Activated T-helper 1 cell treated with Interleukin-2 at 50 U/mL for 16 hours (primary cell): ENCODE measurements around the gene ZNF528.
A peak's percentile ranks its signal among the peaks of the same experiment; 100 is the strongest.

ENCODE experiments used
- DNase-seq: peaks from one replicate; pipeline ENCODE4 v3.0.0-alpha.2; 2020; ENCODE audit warnings: low read depth

Gene ZNF528

GRCh38 chr19:52397310-52398080 is at the start of gene ZNF528:
ZNF528 (plus strand) TSS chr19:52397849; CDS start chr19:52402014, 4,165 bp downstream.
- DNase-seq = peak; percentile 89

- DNase-seq = no peak
These were observed 46.1 kb upstream of the ZNF528 start for GRCh38 chr19:52351512-52351911.

DNA sequence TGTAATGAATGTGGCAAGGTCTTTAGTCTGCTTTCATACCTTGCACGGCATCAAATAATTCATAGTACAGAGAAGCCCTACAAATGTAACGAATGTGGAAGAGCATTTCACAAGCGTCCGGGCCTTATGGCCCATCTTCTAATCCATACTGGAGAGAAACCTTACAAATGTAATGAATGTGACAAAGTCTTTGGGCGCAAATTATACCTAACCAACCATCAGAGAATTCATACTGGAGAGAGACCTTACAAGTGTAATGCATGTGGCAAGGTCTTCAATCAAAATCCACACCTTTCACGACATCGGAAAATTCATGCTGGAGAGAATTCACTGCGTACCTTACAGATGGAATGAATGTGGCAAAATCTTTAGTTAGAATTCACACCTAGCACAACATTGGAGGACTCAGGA is 31.2 kb upstream of the ZNF528 start:
- no peak for DNase-seq

- DNase-seq = peak; percentile 83
These were observed 27.9 kb upstream of the ZNF528 start, which contains the start of gene ZNF880 for GRCh38 chr19:52369559-52370340. ZNF880 (plus strand) TSS chr19:52369923; CDS start chr19:52369966, 43 bp downstream.

DNA sequence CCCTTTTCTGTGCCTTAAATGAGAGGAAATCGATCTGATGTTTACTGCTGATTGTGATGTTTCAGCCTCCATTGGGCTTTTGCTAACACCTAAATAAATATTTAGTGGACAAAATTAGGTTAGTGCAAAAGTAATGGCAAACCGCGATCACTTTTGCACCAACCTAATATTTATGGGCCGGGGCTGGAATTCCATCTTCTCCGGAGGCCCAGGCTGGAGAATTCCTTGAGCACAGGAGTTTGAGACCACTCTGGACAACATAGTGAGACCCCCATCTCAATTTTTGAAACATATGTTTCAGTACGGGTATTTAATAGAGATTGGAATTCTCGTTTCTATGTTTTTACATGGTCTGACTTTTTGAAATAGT is 27.3 kb upstream of the ZNF528 start:
- no peak for DNase-seq

GRCh38 chr19:52391135-52391534 is 6.5 kb upstream of the ZNF528 start:
- DNase-seq = no peak

DNA sequence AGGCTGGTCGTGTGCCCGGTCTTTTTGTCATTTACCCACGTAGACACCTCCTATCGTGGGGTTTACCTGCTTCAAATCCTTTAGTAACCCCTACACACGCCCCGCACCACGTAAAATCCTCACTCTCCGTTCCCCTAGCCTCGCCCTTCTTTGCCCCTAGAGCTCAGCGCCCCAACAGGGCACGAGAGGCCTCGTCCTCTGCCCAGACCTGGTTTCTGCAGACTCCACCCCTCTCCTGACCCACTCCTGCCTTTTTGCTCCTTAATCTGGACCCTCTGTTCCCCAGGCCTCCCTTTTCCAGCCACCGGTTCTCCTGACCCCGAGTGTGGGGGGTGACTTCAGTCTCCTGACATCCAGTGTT is 412 bp downstream of the ZNF528 start:
- DNase-seq = no peak

- no peak for DNase-seq
These were observed 12.6 kb downstream of the ZNF528 start for GRCh38 chr19:52410276-52410675.

DNA sequence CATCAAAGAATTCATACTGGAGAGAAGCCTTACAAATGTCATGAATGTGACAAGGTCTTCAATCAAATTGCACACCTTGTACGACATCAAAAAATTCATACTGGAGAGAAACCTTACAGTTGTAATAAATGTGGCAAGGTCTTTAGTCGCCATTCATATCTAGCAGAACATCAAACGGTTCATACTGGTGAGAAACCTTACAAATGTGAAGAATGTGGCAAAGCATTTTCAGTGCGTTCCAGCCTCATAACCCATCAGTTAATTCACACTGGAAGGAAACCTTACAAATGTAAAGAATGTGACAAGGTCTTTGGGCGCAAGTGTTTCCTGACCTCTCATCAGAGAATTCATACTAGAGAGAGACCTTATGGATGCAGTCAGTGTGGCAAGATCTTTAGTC is 18.1 kb downstream of the ZNF528 start:
- DNase-seq = no peak

- no peak for DNase-seq
These were observed 31.3 kb downstream of the ZNF528 start, which contains the start of gene ZNF534 for GRCh38 chr19:52428937-52429336. ZNF534 (plus strand) TSS chr19:52429148; CDS start chr19:52431475, 2,327 bp downstream.

DNA sequence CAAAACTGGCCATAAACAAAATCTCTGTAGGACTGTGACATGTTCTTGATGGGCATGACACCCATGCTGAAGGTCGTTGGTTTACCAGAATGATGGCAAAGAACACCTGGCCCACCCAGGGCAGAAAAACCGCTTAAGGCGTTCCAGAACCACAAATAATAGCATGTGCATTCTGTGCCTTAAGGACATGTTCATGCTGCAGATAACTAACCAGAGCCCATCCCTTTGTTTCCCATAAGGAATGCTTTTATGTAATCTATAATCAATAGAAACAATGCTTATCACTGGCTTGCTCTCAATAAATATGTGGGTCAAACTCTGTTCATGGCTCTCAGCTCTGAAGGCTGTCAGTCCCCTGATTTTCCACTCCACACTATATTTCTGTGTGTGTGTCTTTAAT is 44.5 kb downstream of the ZNF528 start:
- DNase-seq = no peak

DNA sequence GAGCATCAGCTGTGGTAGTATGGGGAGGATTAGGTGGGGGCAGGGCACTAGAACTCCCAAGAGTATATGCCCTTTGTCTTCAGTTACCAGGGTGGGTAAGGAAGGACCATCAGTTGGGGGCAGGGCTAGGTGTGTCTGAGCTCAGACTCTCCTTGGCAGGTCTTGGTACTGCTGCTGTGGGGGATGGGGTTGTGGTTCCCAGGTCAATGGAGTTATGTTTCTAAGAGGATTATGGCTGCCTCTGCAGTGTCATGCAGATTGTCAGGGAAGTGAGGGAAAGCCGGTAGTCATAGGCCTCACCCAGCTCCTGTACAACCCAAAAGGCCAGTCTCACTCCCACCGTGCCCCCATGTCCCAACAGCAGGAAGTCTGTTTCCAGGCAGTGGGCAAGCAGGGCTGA is 46.9 kb downstream of the ZNF528 start:
- DNase-seq = no peak

DNA sequence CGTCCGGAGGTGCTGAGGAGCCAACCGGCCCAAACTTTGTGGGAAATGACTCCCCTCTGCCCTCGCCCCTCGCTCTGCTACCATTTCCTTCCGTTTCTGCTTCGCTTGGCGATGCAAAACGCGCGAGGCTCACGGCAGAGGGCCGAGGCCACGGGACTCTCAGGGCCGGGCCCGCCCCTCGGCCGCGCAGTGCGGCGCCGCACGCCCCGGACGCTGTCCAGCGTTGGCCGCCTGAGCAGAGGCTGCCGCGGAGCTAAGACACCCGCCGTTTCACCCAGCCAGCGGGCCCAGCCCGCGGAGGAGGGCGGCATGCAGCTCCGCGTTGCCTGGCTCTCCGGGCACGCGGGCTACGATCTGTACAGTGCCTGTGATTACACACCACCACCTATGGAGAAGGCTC is 53.6 kb downstream of the ZNF528 start:
- DNase-seq = no peak

DNA sequence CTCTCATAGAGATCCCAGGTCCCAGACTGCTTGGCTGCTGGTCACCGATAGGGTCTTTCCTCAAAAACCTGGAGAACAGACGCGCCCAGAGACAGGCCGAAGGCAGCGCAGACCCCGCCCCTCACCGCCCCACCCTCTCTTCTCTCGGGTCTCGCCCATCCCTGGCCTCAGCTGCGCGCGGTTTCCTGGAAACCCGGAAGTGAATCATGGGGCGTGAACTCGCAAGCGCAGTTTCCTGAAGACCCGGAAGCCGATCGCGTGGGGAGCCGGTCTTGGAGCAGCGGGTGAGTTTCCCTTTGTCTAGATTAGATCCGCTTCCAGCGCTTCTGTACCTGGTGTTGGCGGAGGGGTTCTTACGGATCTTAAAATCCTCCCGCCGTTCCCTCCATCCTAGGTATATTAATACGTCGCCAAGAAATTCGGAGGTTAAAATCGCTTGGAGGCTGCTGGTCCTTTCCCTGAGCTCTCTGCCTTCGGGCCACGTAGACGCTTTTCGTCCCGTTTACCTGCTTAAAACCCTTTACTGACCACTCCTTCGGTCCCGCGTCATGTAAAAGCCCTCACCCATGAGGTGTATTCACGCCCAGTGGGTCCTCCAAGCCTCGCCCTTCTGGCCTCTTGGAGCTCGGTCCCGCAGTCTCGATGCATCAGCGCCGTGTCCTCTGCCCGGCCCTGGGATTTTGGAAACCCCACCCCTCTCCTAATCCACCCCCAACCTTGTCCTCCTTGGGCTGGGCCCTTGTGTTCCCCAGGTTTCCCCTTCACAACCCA is 55.9 kb downstream of the ZNF528 start, which contains the start of gene ZNF578:
ZNF578 (plus strand) TSS at position 230 of the 771 bp plus-strand sequence. CDS start 48,293 bp downstream, outside the sequence.
- peak; percentile 46 for DNase-seq

GRCh38 chr19:52464798-52465470 is 67.3 kb downstream of the ZNF528 start:
- no peak for DNase-seq
